H9 (cell line): ENCODE measurements around the gene HRAS. TPM values are rescaled to one million over a fixed set of nuclear protein-coding genes. Genes with fewer than 3 reads are reported as not detected.
A peak's percentile ranks its signal among the peaks of the same experiment; 100 is the strongest.

Experiments used
- DNase-seq: peaks from one replicate; pipeline ENCODE4 v3.0.0-alpha.2; 2017
- H2AFZ ChIP-seq: one replicate; pipeline ENCODE4 v1.6.1; 2013; ENCODE audit warnings: mild to moderate bottlenecking, low read length, control low read depth, moderate library complexity
- H2AK5ac ChIP-seq: 2 replicates; pipeline ENCODE4 v1.6.1; 2013; ENCODE audit warnings: low read length, control low read depth, mixed read lengths; ENCODE audit not compliant: insufficient read length
- H2BK120ac ChIP-seq: one replicate; pipeline ENCODE4 v1.6.1; 2013; ENCODE audit warnings: low read depth, mild to moderate bottlenecking, low read length, control low read depth, inconsistent platforms; ENCODE audit not compliant: poor library complexity, severe bottlenecking
- H2BK12ac ChIP-seq: 2 replicates; pipeline ENCODE4 v1.6.1; 2013; ENCODE audit warnings: low read length, control low read depth, mixed read lengths, low read depth; ENCODE audit not compliant: insufficient read length
- H2BK15ac ChIP-seq: 2 replicates; pipeline ENCODE4 v1.6.1; 2013; ENCODE audit warnings: low read depth, low read length, control low read depth
- H2BK20ac ChIP-seq: one replicate; pipeline ENCODE4 v1.6.1; 2013; ENCODE audit warnings: low read depth, mild to moderate bottlenecking, low read length, control low read depth, inconsistent platforms; ENCODE audit not compliant: poor library complexity, severe bottlenecking
- H2BK5ac ChIP-seq: 2 replicates; pipeline ENCODE4 v1.6.1; 2013; ENCODE audit warnings: low read length, control low read depth, mixed read lengths; ENCODE audit not compliant: insufficient read length
- H3K14ac ChIP-seq: 2 replicates; pipeline ENCODE4 v1.6.1; 2013; ENCODE audit warnings: low read length, control low read depth; ENCODE audit not compliant: insufficient read depth
- H3K18ac ChIP-seq: 2 replicates; pipeline ENCODE4 v1.6.1; 2013; ENCODE audit warnings: low read depth, mild to moderate bottlenecking, mixed read lengths, low read length, control low read depth; ENCODE audit not compliant: insufficient read length
- H3K23ac ChIP-seq: 2 replicates; pipeline ENCODE4 v1.6.1; 2013; ENCODE audit warnings: low read length, control low read depth, mixed read lengths, low read depth; ENCODE audit not compliant: insufficient read length
- H3K23me2 ChIP-seq: 2 replicates; pipeline ENCODE4 v1.6.1; 2013; ENCODE audit warnings: low read depth, mild to moderate bottlenecking, mixed read lengths, low read length, control low read depth; ENCODE audit not compliant: insufficient read length, poor library complexity, severe bottlenecking
- H3K27ac ChIP-seq: 2 replicates; pipeline ENCODE4 v1.5.1; 2013; ENCODE audit warnings: low read length, control low read depth, mixed read lengths, low read depth; ENCODE audit not compliant: insufficient read length
- H3K27me3 ChIP-seq: 2 replicates; pipeline ENCODE4 v1.6.1; 2013; ENCODE audit warnings: low read length, control low read depth, inconsistent platforms; ENCODE audit not compliant: insufficient read depth
- H3K4ac ChIP-seq: 2 replicates; pipeline ENCODE4 v1.6.1; 2013; ENCODE audit warnings: low read depth, mild to moderate bottlenecking, control low read depth, inconsistent platforms, low read length, moderate library complexity
- H3K4me1 ChIP-seq: 2 replicates; pipeline ENCODE4 v1.6.1; 2013; ENCODE audit warnings: low read length, control low read depth, inconsistent platforms; ENCODE audit not compliant: insufficient read depth
- H3K4me2 ChIP-seq: 2 replicates; pipeline ENCODE4 v1.6.1; 2013; ENCODE audit warnings: low read length, control low read depth, mixed read lengths; ENCODE audit not compliant: insufficient read length, insufficient read depth
- H3K56ac ChIP-seq: 2 replicates; pipeline ENCODE4 v1.6.1; 2013; ENCODE audit warnings: low read depth, mild to moderate bottlenecking, mixed read lengths, low read length, control low read depth; ENCODE audit not compliant: insufficient read length
- H3K79me1 ChIP-seq: 2 replicates; pipeline ENCODE4 v1.6.1; 2013; ENCODE audit warnings: low read depth, mild to moderate bottlenecking, moderate library complexity, low read length, control low read depth, inconsistent platforms; ENCODE audit not compliant: insufficient read depth, poor library complexity, severe bottlenecking
- H3K79me2 ChIP-seq: 2 replicates; pipeline ENCODE4 v1.6.1; 2013; ENCODE audit warnings: low read length, control low read depth, inconsistent platforms; ENCODE audit not compliant: insufficient read depth
- H3K9ac ChIP-seq: 2 replicates; pipeline ENCODE4 v1.6.1; 2013; ENCODE audit warnings: low read length, control low read depth, mixed read lengths; ENCODE audit not compliant: insufficient read length; ENCODE audit errors: extremely low read depth
- H3K9me3 ChIP-seq: one replicate; pipeline ENCODE4 v1.6.1; 2013; ENCODE audit warnings: low read depth, low read length, inconsistent platforms; ENCODE audit not compliant: control insufficient read depth
- H3T11ph ChIP-seq: one replicate; pipeline ENCODE4 v1.6.1; 2013; ENCODE audit warnings: mild to moderate bottlenecking, low read length, control low read depth, inconsistent platforms
- H4K20me1 ChIP-seq: one replicate; pipeline ENCODE4 v1.6.1; 2013; ENCODE audit not compliant: control insufficient read depth, insufficient read length, insufficient read depth
- H4K5ac ChIP-seq: 2 replicates; pipeline ENCODE4 v1.6.1; 2013; ENCODE audit warnings: low read depth, mild to moderate bottlenecking, mixed read lengths, low read length, control low read depth; ENCODE audit not compliant: insufficient read length
- H4K8ac ChIP-seq: replicated peaks from 2 replicates; pipeline ENCODE4 v1.6.1; 2013; ENCODE audit warnings: low read length, control low read depth, mixed read lengths, low read depth; ENCODE audit not compliant: insufficient read length
- H4K91ac ChIP-seq: 2 replicates; pipeline ENCODE4 v1.6.1; 2013; ENCODE audit warnings: low read depth, mild to moderate bottlenecking, moderate library complexity, mixed read lengths, low read length, control low read depth; ENCODE audit not compliant: insufficient read length
- H3K27ac Mint-ChIP-seq, 3 experiments: 2 replicates in 2 of 3; 3 replicates in 1 of 3; pipeline ENCODE4 v1.8.0; 2020 to 2021; ENCODE audit warnings: mixed read lengths in 3 of 3, mild to moderate bottlenecking in 1 of 3, moderate library complexity in 1 of 3
- H3K27me3 Mint-ChIP-seq: 2 replicates; pipeline ENCODE4 v1.8.0; 2021; ENCODE audit warnings: low read depth, mild to moderate bottlenecking, moderate library complexity, mixed read lengths
- H3K36me3 Mint-ChIP-seq, 3 experiments: 2 replicates in 2 of 3; 3 replicates in 1 of 3; pipeline ENCODE4 v1.8.0; 2020 to 2021; ENCODE audit warnings: low read depth in 3 of 3, mixed read lengths in 3 of 3; ENCODE audit not compliant: insufficient read depth in 1 of 3
- H3K4me1 Mint-ChIP-seq, 2 experiments: 2 replicates each; pipeline ENCODE4 v1.8.0; 2020; ENCODE audit warnings: mixed read lengths in 2 of 2
- H3K4me3 Mint-ChIP-seq, 2 experiments: 2 replicates in 1 of 2; 3 replicates in 1 of 2; pipeline ENCODE4 v1.8.0; 2020 to 2021; ENCODE audit warnings: mild to moderate bottlenecking in 2 of 2, mixed read lengths in 2 of 2, moderate library complexity in 1 of 2
- H3K9me3 Mint-ChIP-seq, 2 experiments: 2 replicates in 1 of 2; 3 replicates in 1 of 2; pipeline ENCODE4 v1.8.0; 2020; ENCODE audit warnings: mild to moderate bottlenecking in 2 of 2, mixed read lengths in 2 of 2, moderate library complexity in 1 of 2
- CTCF ChIP-seq: fragments of 200-600 bp; sonication (generic); conservative IDR thresholded peaks from 3 replicates; pipeline ENCODE4 v1.8.0; 2021; ENCODE audit warnings: antibody characterized with exemption, mild to moderate bottlenecking
- WGBS: extraction: QIAGEN DNeasy Blood & Tissue Kit; methylation state at CpG from one replicate; pipeline ENCODE4 v1.1.7; 2013; ENCODE audit warnings: missing lambda C conversion rate, low lambda C conversion rate, mixed read lengths; ENCODE audit not compliant: insufficient read length; ENCODE audit errors: extremely low coverage; 5-methylcytosine and 5-hydroxymethylcytosine counted together
- total RNA-seq: library from RNA; stranded (reverse); gene quantifications from 2 replicates; pipeline ENCODE4 v1.2.1, GENCODE V29; 2021

HRAS gene
- total RNA-seq, 1 experiment from 2014 or later, result 61.8 TPM

- no peak overlapping the region for H3K27ac Mint-ChIP-seq
- H3K9me3 ChIP-seq, result no peaks in the 10 kb centered on the region
- H4K91ac ChIP-seq, result no peak overlapping the region
- peak overlapping the region; percentile 22 for H3K4me2 ChIP-seq
- no peak overlapping the region for H2BK120ac ChIP-seq
- H3K27ac ChIP-seq, result no peak overlapping the region
- H3K27me3 ChIP-seq, result no peaks in the 10 kb centered on the region
- H2AK5ac ChIP-seq, result no peak overlapping the region
- no peak overlapping the region for H3K56ac ChIP-seq
- 0 out of 5 replicates have a peak, but pooled peaks cover 0 to 2% of the 10 kb centered on the region in 2 experiments for H3K9me3 Mint-ChIP-seq
- no peaks in the 10 kb centered on the region for H3K79me2 ChIP-seq
- H2BK12ac ChIP-seq, result no peak overlapping the region
- no peak overlapping the region for H3K23ac ChIP-seq
- H4K8ac ChIP-seq, result no peak overlapping the region
- H3K23me2 ChIP-seq, result peaks cover 5% of the 10 kb centered on the region
- H3K9ac ChIP-seq, result no peak overlapping the region
- H4K5ac ChIP-seq, result no peak overlapping the region
- H3K4me1 Mint-ChIP-seq, result peaks cover 27 to 35% of the 10 kb centered on the region in 2 experiments
- no peak overlapping the region for H2AFZ ChIP-seq
- no peak overlapping the region for H3K14ac ChIP-seq
- DNase-seq, result no peak
- no peak overlapping the region for H3T11ph ChIP-seq
- peaks cover 0 to 11% (median 4%) of the 10 kb centered on the region in 3 experiments; a peak in 5 of 7 replicates for H3K36me3 Mint-ChIP-seq
- H3K4me3 Mint-ChIP-seq, result peak overlapping the region; percentile 74 to 87
- peaks cover 2% of the 10 kb centered on the region; the same call in 1 of the 2 replicates for H3K27me3 Mint-ChIP-seq
- H3K79me1 ChIP-seq, result no peaks in the 10 kb centered on the region
- no peak overlapping the region for H2BK20ac ChIP-seq
- no peak for TF ChIP-seq CTCF
- no CpG with 5 or more reads among the region's 18 CpGs for WGBS
- H2BK15ac ChIP-seq, result no peak overlapping the region
- H3K18ac ChIP-seq, result no peak overlapping the region
- no peak overlapping the region for H3K4ac ChIP-seq
- H3K4me1 ChIP-seq, result no peaks in the 10 kb centered on the region
- H4K20me1 ChIP-seq, result no peaks in the 10 kb centered on the region
- no peak overlapping the region for H2BK5ac ChIP-seq
These were observed 31.7 kb upstream of the HRAS start for GRCh38 chr11:567011-567628.
